NCI-H1436 (cell line): ENCODE measurements around the gene B4GALNT2.
"Not testable (repeated sequence)": the region's sequence is repeated elsewhere in the genome, so short reads cannot be mapped to it uniquely, and the experiment has no call there.

Experiments
- DNase-seq: peaks from one replicate; lab custom pipeline; 2025; lab: John Stamatoyannopoulos, UW

B4GALNT2 gene, protein sequence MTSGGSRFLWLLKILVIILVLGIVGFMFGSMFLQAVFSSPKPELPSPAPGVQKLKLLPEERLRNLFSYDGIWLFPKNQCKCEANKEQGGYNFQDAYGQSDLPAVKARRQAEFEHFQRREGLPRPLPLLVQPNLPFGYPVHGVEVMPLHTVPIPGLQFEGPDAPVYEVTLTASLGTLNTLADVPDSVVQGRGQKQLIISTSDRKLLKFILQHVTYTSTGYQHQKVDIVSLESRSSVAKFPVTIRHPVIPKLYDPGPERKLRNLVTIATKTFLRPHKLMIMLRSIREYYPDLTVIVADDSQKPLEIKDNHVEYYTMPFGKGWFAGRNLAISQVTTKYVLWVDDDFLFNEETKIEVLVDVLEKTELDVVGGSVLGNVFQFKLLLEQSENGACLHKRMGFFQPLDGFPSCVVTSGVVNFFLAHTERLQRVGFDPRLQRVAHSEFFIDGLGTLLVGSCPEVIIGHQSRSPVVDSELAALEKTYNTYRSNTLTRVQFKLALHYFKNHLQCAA

DNA sequence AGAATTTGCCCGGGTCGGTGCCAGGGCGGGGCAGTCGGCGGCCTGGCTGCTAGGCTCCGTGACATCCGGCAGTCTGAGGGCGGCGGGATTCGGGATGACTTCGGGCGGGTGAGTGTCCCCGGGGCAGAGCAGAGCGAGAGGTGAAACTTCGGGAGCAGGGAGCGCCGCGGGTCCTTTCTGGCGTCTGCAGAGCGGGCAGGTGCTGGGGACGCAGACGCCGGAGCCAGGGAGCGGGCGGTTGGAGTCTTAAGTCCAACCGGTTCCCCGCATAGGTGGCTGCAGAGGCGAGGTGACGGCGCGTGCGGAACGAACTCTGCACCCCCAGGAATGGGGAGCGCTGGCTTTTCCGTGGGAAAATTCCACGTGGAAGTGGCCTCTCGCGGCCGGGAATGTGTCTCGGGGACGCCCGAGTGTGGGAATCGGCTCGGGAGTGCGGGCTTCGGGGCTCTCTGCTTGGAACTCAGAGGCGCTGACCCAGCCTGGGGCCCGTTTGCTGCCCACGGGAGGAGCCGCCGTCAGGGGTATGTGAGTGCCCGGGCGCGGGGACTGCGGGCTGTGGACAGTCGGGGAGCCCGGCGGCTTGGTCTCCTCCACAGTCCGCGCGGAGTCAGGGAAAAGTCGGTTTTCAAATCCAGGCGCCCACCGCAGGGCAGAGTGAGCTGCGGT, at the start of gene B4GALNT2:
TSS of gene B4GALNT2 (plus strand) at position 71 of the 666 bp plus-strand sequence. CDS start at position 95, 24 bp downstream.
- no peak for DNase-seq

DNA sequence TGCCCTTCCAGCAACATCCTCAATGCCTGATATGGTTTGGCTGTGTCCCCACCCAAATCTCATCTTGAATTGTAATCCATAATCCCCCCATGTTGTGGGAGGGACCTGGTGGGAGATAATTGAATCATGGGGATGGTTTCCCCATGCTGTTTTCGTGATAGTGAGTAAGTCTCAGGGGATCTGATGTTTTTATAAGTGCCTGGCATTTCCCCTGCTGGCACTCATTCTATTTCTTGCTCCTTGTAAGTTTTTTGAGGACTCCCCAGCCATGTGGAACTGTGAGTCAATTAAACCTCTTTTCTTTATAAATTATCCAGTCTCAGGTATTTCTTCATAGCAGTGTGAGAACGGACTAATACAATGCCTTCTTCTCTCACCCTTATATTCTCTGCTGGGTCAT, 47.5 kb upstream of the B4GALNT2 start:
- DNase-seq = not testable (repeated sequence)

DNA sequence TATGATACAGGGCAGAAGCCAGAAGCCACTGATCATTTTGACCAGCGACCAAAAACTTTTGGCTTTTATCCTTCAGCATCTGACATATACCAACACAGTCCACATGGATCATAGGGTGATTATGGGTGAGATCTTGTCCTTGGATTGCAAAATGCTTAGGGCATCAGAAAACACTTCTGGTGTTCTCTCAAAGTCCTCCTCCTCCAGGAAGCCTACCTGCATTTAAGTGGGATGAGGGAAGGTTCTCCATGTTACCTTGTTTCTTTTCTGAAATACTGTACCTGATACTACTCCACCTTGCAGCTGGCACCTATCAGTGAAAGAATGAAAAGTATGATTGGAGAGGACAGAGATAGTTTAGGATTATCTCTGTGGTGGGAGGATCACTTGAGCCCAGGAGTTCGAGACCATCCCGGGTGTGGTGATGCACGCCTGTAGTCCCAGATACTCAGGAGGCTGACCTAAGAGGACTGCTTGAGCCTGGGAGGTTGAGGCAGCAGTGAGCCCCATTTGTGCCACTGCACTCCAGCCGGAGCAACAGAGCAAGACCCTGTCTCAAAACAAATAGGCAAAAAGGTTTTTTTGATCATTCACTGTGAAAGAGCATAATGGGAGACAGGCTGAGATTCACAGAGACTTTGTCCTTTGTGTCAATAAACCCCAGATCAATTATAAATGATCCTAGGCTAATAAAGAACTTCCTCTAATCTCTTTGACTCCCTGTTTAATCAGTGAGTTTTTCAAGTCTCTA, 46.8 kb upstream of the B4GALNT2 start:
- no peak for DNase-seq

DNA sequence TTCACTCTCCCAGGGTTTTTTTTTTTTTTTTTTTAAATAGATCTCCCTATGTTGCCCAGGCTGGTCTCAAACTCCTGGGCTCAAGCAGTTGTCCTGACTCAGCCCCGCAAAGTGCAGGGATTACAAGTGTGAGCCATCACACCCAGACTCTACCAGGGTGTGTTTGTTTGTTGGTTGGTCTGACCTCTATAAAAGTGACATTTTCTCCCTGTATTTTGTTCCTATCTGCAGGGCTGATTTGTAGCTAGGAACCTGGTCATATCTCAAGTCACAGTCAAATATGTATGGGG, 46.3 kb upstream of the B4GALNT2 start:
- no peak for DNase-seq

DNA sequence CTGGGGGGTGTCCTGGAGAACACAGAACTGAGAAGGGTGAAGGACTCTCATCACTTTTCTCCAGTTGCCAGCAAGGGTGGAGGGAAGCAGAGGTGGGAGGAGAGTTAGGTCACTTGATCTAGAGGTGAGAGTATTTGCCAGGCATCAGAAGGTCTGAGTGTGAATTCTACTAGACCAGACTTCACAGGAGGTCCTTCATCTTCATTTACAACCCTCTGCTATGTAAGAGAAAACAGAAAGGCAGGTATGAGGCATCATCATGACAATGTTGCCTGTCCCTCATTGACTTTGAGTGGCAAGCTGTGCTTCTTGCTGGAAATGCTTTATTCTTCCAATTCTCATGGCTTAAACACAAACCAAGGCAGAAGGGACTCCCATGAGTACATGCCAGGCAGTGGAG, 45.9 kb upstream of the B4GALNT2 start:
- no peak for DNase-seq

DNA sequence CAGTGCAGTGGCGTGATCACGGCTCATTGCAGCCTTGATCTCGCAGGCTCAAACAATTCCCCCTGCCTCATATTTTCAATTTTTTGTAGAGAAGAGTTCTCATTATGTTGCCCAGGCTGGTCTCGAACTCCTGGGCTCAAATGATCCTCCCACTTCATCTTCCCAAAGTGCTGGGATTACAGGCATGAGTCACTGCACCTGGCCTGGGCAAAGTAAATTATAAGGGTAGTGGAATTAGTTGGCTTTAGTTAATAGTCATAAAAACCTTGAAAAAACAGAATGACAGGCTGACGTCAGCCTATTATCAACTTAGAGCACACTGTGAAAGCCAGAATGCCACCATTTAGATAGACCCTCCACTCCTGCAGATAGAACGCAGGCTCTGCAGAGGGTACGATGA, 43.5 kb upstream of the B4GALNT2 start:
- DNase-seq = no peak

DNA sequence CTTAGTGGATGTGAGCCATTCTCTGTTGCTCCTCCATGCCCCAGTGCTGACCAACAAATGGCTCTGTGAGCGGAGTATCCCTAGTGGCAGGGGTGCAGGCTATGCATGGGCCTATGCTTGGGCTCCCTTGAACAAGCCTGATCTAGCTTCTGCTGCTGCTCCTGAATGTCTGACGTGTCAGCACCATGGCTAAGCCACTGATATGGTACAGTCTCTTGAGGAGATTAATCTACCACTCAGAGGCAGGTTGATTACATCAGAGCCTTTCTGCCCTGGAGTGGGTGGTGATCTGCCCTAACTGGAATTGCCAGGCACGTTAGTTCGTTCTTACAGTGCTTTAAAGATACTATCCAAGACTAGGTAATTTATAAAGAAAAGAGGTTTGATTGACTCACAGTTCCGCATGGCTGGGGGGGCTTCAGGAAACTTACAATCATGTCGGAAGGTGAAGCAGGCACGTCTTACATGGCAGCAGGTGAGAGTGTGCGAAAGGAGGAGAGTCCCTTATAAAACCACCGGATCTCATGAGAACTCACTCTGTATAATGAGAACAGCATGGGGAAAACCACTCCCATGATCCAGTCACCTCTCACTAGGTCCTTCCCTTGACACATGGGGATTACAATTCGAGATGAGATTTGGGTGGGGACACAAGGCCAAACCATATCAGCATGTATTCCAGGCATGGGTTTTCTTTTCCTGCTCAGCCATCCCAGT, 41.5 kb upstream of the B4GALNT2 start:
- DNase-seq = no peak

DNA sequence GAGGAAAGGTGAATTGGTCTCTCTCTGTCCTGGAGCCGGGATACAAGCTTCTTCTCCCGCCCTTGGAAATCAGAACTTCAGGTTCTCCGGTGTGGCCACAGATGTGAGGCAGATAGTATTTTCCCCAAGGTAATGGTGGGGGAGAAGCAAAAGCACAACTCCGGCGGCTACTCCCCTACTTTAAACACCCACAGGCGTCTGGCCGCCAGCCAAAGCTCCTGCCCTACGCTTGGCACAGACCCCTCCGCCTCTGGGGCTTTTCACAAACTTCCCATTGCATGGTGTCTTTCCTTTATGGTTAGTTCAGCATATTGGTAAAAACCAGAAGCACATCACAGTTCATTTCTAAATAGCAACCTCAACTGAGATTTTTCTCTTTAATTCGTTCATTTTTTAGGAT, 39.4 kb upstream of the B4GALNT2 start:
- DNase-seq = no peak

DNA sequence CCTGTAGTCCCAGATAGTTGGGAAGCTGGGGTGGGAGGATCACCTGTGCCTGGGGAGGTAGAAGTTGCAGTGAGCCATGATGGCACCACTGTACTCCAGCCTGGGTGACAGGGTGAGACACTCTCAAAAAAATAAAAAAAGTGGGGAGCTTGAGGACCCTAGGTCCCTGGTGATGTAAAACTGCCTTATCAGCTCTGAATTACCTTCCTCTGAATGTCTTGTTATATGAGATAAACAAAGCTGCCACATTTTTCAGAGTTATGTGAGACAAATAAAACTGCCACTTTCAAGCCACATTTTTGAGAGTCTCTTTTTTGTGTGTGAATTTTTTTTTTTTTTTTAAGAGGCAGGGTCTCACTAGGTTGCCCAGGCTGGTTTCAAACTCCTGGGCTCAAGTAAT, 32.0 kb upstream of the B4GALNT2 start:
- DNase-seq = no peak

DNA sequence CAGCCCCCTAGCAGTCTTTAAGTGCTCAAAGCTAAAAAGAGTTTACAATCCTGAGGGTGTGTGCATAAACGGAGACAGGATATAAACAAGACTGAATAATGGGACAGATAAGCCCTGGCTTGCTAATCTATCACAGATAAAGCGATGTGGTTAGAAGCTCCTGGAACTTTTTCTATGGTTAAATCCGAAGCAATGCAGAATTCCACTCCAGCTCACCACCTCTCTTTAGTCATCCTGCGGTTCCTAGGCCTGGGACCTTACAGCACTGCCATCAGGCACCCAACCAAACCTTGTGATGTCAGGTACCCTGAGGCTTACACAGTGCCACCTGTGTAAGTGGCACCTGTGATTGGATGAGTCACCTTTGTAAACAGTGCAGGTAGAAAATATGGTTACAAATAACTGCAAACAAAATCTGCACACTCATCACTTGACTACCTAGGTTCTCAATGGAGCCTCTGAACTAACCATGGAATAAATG, 31.5 kb upstream of the B4GALNT2 start:
- DNase-seq = no peak

DNA sequence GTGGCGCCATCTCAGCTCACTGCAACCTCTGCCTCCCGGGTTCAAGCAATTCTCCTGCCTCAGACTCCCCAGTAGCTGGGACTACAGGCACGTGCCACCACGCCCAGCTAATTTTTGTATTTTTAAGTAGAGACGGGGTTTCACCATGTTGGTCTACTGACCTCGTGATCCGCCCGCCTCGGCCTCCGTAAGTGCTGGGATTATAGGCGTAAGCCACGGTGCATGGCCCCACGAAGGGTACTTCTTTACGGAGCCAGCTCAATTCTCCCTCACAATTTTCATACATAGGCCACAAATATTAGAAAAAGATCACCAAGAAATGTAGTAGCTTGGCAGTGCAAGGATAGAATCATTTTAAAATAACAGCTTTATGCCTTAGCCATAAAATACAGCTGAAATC, 29.2 kb upstream of the B4GALNT2 start:
- DNase-seq = not testable (repeated sequence)

DNA sequence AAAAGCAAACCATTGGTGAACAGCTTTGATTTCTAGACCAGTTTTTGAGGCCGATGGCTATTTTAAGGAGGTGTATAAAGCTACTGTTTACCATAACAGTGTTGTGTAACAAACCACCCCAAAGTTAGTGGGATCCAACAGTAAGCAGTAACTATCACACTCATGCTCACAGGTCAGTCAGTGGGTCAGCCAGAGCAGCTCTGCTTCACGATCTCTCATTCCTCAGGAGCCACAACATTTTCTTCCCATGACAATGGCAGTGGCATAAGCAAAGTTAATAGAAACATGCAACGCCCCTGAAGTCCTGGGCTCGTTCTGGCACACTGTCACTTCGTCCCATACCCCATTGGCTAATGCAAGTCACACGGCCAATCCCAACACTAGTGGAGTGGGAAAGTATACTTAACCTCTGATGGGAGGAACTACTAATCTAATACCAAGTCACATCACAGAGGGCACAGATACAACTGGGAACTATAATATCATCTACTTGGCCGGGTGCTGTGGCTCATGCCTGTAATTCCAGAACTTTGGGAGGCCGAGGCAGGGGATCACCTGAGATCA, 28.0 kb upstream of the B4GALNT2 start:
- DNase-seq = no peak

DNA sequence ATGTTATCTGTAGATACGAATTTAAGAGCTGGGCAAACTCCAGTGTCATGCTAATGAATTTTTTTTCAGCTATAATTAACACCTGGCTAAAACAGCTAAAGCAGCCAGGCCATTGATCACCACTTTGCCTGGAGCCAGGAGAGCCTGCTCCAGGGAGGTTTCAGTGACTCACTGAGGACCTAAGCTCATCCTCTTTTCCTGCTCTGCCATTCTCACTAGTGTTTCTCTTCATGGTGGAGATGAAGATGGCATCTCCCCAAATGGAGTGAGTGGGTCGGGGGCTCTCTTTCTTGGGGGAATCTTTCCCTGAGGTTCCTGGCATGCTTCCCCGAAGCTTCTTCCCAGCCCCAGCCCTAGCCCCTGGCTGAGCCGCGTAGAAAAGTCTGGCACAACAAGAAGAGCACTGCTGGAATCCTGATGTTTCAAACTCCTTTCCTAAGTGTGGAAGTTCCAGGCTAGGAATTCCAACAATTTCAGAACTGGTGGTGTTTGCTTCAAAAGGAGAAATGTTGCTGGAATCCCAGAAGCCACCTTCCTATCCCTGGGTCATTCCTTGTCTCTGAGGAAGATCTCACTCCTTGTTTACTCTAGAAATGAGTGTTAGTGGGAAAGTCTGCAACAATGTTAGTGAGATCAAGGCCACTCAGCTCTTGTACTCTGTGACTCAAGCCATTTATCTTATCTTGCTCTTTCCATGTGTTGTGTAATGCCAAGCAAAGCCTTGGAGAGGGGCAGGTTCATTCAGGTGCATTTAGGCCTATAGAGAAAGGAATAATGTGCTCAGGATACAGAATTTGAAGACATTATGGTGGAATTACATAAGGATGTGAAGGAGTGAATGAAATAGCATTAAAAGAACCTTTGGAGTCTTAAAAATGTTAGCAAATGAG, 26.0 kb upstream of the B4GALNT2 start:
- DNase-seq = no peak

DNA sequence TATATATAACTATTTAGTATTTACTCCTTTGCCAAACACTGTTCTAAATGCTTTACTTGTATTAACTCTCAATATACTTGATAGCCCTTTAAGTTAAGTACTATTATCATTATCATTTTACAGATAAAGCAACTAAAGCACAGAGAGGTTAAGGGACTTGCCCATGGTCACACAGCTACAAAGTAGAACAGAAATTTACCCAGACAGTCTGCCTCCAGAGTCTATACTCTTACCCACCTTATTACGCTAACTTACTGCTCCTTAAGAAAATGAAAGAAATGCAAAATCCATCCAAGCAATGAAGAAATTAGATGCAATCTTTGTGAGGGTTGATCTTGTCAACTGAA, 25.4 kb upstream of the B4GALNT2 start:
- no peak for DNase-seq

DNA sequence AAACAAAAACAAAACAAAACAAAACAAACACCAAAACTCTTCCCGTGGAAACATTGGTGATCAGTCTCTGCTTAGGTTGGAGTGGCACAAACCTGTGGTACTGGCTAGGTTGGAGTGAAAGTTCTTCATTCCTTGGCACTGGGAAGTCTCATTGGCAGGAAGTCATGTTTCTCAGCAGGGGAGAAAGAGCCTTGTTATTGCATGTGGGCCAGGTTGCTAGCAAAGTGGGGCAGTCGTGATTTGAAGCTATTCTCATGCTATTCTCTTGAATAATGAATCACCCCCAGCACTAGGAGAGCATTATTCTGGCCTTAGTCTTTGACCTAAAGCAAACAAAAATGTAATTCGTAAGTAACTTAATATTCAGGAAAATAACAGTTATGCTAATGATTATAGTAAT, 24.3 kb upstream of the B4GALNT2 start:
- DNase-seq = no peak

DNA sequence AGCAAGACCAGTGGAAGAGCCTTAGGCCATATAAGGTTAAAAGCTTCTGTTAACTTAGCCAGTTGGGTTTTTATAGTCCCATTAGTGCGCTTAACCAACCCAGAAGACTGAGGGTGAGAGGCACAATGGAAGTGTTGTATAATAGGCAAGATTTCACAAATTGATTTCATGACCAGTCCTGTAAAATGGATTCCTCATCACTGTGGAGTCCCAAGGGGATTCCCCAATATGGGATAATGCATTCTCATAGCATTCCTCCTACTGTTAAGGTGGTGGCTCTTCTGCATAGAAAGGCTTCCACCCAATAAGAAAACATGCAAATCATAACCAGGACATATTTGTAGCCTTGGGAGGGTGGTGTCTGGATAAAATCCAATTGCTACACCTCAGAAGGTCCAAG, 22.1 kb upstream of the B4GALNT2 start:
- DNase-seq = no peak

DNA sequence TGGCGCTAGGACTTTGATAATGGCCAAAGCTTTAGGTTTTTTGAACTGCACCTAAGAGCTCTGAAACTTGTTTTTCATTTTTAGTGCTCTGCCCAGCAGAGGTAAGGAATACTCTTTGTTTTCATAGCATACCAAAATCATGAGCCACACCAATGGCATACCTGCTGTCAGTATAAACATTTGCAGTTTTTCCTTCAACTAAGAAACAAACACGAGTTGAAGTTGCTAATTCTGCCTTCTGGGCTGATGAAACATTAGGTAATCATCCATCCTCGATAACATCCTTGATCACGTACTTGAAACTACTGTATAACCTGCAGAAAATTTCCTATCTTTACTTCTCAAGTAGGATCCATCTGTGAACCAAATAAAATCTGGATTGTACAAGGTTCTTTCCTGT, 20.6 kb upstream of the B4GALNT2 start:
- no peak for DNase-seq

DNA sequence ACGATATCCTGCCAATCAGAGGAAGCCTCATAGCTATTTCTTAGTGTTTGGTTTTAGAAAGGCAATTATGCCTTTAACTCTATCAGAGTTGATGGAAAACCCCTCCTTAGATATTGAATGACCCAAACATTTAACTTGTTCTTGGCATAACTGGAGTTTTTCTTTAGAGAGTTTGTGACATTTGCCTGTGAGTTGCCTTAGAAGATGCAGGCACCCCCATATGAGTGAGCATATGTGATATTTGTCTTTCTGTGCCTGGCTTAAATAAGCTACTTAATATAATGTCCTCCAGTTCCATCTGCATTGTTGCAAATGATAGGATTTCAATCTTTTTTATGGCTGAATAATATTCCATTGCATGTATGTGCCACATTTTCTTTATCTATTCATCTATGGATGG, 19.6 kb upstream of the B4GALNT2 start:
- no peak for DNase-seq

DNA sequence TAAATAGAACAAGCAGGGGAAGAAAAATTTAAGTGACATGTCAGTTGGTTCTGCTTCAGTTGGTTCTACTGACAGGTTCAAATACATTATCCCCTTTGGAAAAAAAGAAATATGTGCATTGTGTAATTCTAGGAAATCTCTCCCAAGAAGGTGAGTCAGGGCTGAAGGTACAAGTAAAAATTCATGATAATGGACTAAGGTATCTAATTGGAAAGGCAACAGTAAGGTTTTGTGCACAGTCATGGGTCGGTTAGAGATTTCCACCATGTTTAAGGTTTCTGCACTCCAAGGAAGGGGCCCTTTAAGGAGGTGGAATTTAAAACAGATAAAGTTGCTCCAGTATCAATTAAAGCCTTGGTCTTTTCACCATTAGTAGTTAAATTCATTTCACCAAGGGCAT, 17.9 kb upstream of the B4GALNT2 start:
- no peak for DNase-seq

DNA sequence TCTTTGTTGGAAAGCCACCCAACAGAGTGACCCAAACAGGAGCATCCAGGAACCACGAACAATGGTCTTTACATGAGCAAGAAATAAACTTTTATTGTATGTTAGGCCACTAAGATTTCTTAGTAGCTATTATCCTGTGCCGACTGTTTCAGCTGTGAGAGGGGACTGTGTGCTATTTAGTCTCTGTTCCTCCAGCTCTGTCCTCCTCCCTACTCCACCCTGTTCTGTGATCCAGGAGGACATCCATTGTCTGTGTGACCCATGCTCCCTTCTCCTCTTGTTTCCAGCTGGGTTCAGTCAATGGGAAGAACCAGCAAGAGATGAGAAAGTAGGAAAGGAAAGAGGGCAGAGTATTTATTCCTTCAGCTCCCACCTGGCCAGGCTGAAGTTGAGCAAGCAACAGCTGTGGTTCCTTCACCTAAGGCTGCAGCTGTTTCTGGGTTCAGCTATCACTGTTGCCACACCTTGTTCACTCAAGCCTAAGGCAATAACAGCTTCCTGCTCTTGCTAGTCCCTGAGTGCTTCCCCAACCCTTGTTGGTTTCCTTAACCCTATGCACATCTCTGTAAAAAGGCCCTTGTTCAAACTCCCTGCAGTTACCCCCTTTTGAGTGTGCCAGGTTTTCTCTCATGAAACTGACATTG, 14.9 kb upstream of the B4GALNT2 start:
- DNase-seq = no peak
